Spleen (tissue), 7 donors: ENCODE results near the gene ARL13A.

Experiments used
- POLR2A ChIP-seq, 3 donors: fragments of 450-650 bp; IDR thresholded peaks; one replicate each; pipeline ENCODE4 v1.5.1; 2017; ENCODE audit warnings: antibody characterized with exemption in 3 of 3, mild to moderate bottlenecking in 1 of 3
- POLR2AphosphoS5 ChIP-seq, 3 donors: sonication (generic); formaldehyde crosslinking; IDR thresholded peaks; one replicate each; pipeline ENCODE4 v1.5.1; 2017; ENCODE audit warnings: antibody characterized with exemption in 3 of 3
- TF ChIP-seq, protein P1 (sequence below), 11 experiments: fragments of 200-600 bp in 7 of 11; fragments of 450-650 bp in 4 of 11; sonication (generic) in 4 of 11; IDR thresholded peaks in 8 of 11; conservative IDR thresholded peaks in 3 of 11; 1 replicate in 7 of 11; 2 replicates in 4 of 11; pipeline versions ENCODE4 v1.4.0 to v1.8.0; 2016 to 2021; ENCODE audit warnings: antibody characterized with exemption in 11 of 11, inconsistent platforms in 4 of 11, mild to moderate bottlenecking in 1 of 11
- donor health status: DM: no; HTN: no; CAD: no; lungs with moderate emphysema.
- donor health status: DM: no; HTN: no; CAD: no.
- donor health status: DM: no; HTN: no; CAD: no.

DNA sequence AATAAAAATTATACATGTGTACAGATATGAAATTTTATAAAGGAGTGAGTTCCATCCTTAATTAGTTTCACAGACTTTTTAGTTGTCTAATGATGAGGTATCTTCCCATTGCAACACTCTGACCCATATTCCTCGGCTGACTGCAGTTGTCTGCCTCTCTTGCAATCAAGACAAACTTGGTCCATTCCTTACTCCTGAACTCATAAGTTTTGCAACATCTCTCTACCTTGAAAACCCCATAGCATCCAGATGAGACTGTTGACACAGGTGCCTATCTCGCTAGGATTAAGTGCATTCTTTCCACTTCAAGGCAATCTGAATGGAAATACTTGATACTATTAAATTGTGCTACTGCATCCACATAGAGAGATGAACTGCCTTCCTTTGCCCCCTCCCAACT lies 43.1 kb upstream of the ARL13A start:
- TF ChIP-seq POLR2AphosphoS5 (IDR thresholded peaks at IDR 0.05) (no peak), POLR2A (IDR thresholded peaks at IDR 0.05) (no peak)
- TF ChIP-seq, protein P1, sequence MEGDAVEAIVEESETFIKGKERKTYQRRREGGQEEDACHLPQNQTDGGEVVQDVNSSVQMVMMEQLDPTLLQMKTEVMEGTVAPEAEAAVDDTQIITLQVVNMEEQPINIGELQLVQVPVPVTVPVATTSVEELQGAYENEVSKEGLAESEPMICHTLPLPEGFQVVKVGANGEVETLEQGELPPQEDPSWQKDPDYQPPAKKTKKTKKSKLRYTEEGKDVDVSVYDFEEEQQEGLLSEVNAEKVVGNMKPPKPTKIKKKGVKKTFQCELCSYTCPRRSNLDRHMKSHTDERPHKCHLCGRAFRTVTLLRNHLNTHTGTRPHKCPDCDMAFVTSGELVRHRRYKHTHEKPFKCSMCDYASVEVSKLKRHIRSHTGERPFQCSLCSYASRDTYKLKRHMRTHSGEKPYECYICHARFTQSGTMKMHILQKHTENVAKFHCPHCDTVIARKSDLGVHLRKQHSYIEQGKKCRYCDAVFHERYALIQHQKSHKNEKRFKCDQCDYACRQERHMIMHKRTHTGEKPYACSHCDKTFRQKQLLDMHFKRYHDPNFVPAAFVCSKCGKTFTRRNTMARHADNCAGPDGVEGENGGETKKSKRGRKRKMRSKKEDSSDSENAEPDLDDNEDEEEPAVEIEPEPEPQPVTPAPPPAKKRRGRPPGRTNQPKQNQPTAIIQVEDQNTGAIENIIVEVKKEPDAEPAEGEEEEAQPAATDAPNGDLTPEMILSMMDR (IDR thresholded peaks at IDR 0.05 in 8 of 11, conservative IDR thresholded peaks at IDR 0.05 in 3 of 11), result no peak
